Transverse colon (tissue), 3 donors: Measurements from ENCODE around the gene SYNCRIP.

Experiments
- CTCF ChIP-seq, 5 experiments: fragments of 200-600 bp in 3 of 5; fragments of 450-650 bp in 2 of 5; sonication (generic) in 3 of 5; IDR thresholded peaks; 1 replicate in 2 of 5; 2 replicates in 3 of 5; pipeline ENCODE4 v1.5.1; 2016 to 2017; ENCODE audit warnings: antibody characterized with exemption in 5 of 5, inconsistent platforms in 3 of 5, mild to moderate bottlenecking in 2 of 5, moderate library complexity in 1 of 5
- POLR2A ChIP-seq: fragments of 450-650 bp; IDR thresholded peaks from one replicate; pipeline ENCODE4 v1.6.1; 2016; ENCODE audit warnings: antibody characterized with exemption, mild to moderate bottlenecking, moderate library complexity

GRCh38 chr6:85669735-85670194, 27.1 kb upstream of the SYNCRIP start:
- no peak for TF ChIP-seq CTCF (IDR thresholded peaks at IDR 0.05)
- TF ChIP-seq POLR2A = no peak
